Astrocyte (in vitro differentiated cells and primary cell): ENCODE measurements around the gene IL4I1.

Experiments used
- EZH2 ChIP-seq: IDR thresholded peaks from 2 replicates; pipeline ENCODE4 v1.6.1; 2012; ENCODE audit warnings: mild to moderate bottlenecking, low read length, inconsistent platforms; ENCODE audit not compliant: insufficient read depth
- TF ChIP-seq, protein P1 (sequence below): IDR thresholded peaks from 2 replicates; pipeline ENCODE4 v1.5.1; 2011; ENCODE audit warnings: low read depth, mild to moderate bottlenecking, inconsistent platforms, low read length, moderate library complexity; ENCODE audit not compliant: insufficient read depth

GRCh38 chr19:49861107-49861506 lies 35.6 kb downstream of the IL4I1 start:
- TF ChIP-seq, protein P1, sequence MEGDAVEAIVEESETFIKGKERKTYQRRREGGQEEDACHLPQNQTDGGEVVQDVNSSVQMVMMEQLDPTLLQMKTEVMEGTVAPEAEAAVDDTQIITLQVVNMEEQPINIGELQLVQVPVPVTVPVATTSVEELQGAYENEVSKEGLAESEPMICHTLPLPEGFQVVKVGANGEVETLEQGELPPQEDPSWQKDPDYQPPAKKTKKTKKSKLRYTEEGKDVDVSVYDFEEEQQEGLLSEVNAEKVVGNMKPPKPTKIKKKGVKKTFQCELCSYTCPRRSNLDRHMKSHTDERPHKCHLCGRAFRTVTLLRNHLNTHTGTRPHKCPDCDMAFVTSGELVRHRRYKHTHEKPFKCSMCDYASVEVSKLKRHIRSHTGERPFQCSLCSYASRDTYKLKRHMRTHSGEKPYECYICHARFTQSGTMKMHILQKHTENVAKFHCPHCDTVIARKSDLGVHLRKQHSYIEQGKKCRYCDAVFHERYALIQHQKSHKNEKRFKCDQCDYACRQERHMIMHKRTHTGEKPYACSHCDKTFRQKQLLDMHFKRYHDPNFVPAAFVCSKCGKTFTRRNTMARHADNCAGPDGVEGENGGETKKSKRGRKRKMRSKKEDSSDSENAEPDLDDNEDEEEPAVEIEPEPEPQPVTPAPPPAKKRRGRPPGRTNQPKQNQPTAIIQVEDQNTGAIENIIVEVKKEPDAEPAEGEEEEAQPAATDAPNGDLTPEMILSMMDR, result no peak
- no peak for TF ChIP-seq EZH2
